Right lobe of liver (tissue), 6 donors: ENCODE measurements around the gene RGS6. TPM values are rescaled to one million over a fixed set of nuclear protein-coding genes. Genes with fewer than 3 reads are reported as not detected.
A peak's percentile ranks its signal among the peaks of the same experiment; 100 is the strongest.

ENCODE experiments used
- ATAC-seq, 4 donors: fragments of 200-7000 bp; cut with Tn5 transposase; one replicate each; pipeline ENCODE4 v1.9.1; 2020; ENCODE audit warnings: mild to moderate bottlenecking in 4 of 4, moderate library complexity in 4 of 4
- DNase-seq, 3 donors: peaks; one replicate each; pipeline ENCODE4 v3.0.0-alpha.2; 2020
- H3K27ac ChIP-seq, 3 donors: fragments of 200-600 bp; one replicate each; pipeline ENCODE4 v1.8.0; 2022
- H3K27me3 ChIP-seq, 2 donors: fragments of 200-600 bp; one replicate each; pipeline ENCODE4 v1.8.0; 2022
- H3K36me3 ChIP-seq, 4 donors: fragments of 200-600 bp; sonication (generic) in 1 of 4; one replicate each; pipeline versions ENCODE4 v1.5.1 to v1.8.0; 2017 to 2022; ENCODE audit warnings: control low read depth in 1 of 4
- H3K4me1 ChIP-seq, 4 donors: fragments of 200-600 bp; sonication (generic) in 1 of 4; one replicate each; pipeline versions ENCODE4 v1.5.1 to v1.8.0; 2017 to 2022; ENCODE audit warnings: control low read depth in 1 of 4
- H3K4me3 ChIP-seq, 3 donors: fragments of 200-600 bp; one replicate each; pipeline ENCODE4 v1.8.0; 2022
- H3K9me3 ChIP-seq, 4 donors: fragments of 200-600 bp; sonication (generic) in 1 of 4; one replicate each; pipeline versions ENCODE4 v1.5.1 to v1.8.0; 2017 to 2022; ENCODE audit warnings: control low read depth in 1 of 4
- CTCF ChIP-seq, 4 donors: fragments of 200-600 bp in 3 of 4; fragments of 450-650 bp in 1 of 4; IDR thresholded peaks; one replicate each; pipeline versions ENCODE4 v1.5.1 to v1.8.0; 2016 to 2022; ENCODE audit warnings: antibody characterized with exemption in 4 of 4, mild to moderate bottlenecking in 2 of 4
- POLR2A ChIP-seq: fragments of 450-650 bp; IDR thresholded peaks from one replicate; pipeline ENCODE4 v1.6.1; 2017; ENCODE audit warnings: antibody characterized with exemption, mild to moderate bottlenecking
- WGBS: methylation state at CpG from one replicate; pipeline ENCODE4 v1.1.6; 2018; ENCODE audit warnings: low coverage, low lambda C conversion rate; ENCODE audit not compliant: insufficient coverage; ENCODE audit errors: missing lambda C conversion rate; 5-methylcytosine and 5-hydroxymethylcytosine counted together
- intact Hi-C, 2 donors: fragments of 100-400 bp; cut with DNase I; formaldehyde crosslinking; loops; one replicate each; pipeline versions ENCODE4 v1.11.2 to v1.14.1; 2022
- total RNA-seq, 6 experiments: library from RNA; depleted of rRNA in 2 of 6; stranded (reverse); fragments of >200 nt in 2 of 6; fragmentation: NEBNext Ultra II Directional in 3 of 6; extraction: Animal tissue kit (Norgen Biotek cat#: 25700) in 3 of 6; gene quantifications; one replicate each; pipeline versions ENCODE4 v1.1.0 to v1.2.4, GENCODE V29; 2016 to 2023
- donor health status: DM: no; HTN: yes; CAD: no.
- donor health status: DM: no; HTN: no; CAD: no.
- donor health status: DM: no; HTN: no; CAD: no.
- donor health status: DM: no; HTN: yes; CAD: no.
- donor health status: DM: no; HTN: yes; CAD: no.

Gene RGS6
- total RNA-seq, 6 experiments from 2014 or later, result 0.07 TPM; not detected in 5

GRCh38 chr14:72525087-72525915, 593.1 kb downstream of the RGS6 start:
- DNase-seq (no peak), ATAC-seq (no peak)
- no peak overlapping the region for H3K27ac ChIP-seq
- TF ChIP-seq POLR2A, result no peak
- no peak for TF ChIP-seq CTCF (IDR thresholded peaks at IDR 0.05)
- 87% methylated on average over 11 of the region's 11 CpGs for WGBS
- H3K4me3 ChIP-seq, result no peak overlapping the region
- no peaks in the 10 kb centered on the region for H3K9me3 ChIP-seq
- intact Hi-C loops, result no loop called here
- H3K27me3 ChIP-seq, result no peaks in the 10 kb centered on the region
- peaks cover 0 to 32% (median 10%) of the 10 kb centered on the region in 4 donors for H3K4me1 ChIP-seq
- H3K36me3 ChIP-seq, result no peaks in the 10 kb centered on the region

DNA sequence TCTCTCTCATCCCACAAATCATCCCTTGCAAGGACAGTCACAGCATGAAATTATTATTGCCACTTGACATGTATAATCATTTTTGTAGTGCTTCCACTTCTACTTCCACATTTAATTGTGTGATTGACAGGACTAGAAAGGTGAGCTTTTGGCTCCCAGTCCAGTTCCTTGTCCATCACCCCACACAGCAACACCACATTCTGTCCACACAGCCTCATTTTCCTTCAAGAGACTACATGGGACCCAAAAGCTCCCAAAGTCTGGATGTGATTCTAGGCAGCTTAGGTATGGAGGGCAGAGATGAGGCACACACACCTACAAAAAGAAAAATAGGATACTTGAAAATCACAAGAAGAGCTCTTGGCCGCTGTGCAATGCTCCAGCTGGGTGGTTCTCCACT, 595.4 kb downstream of the RGS6 start:
- Histone ChIP-seq H3K27me3 (no peaks in the 10 kb centered on the region), H3K4me1 (peaks cover 0 to 31% (median 10%) of the 10 kb centered on the region in 4 donors), H3K4me3 (no peak overlapping the region), H3K27ac (no peak overlapping the region), H3K9me3 (no peaks in the 10 kb centered on the region), H3K36me3 (no peaks in the 10 kb centered on the region)
- intact Hi-C loops, result no loop called here
- 78% methylated on average over 1 of the region's 1 CpG for WGBS
- TF ChIP-seq POLR2A (no peak), CTCF (IDR thresholded peaks at IDR 0.05) (no peak)
- ATAC-seq (no peak), DNase-seq (no peak)

- ATAC-seq, result peak; percentile 61 to 72 (median 65)
- intact Hi-C loops, result no loop called here
Measured at GRCh38 chr14:72528059-72528862, 596.0 kb downstream of the RGS6 start.

DNA sequence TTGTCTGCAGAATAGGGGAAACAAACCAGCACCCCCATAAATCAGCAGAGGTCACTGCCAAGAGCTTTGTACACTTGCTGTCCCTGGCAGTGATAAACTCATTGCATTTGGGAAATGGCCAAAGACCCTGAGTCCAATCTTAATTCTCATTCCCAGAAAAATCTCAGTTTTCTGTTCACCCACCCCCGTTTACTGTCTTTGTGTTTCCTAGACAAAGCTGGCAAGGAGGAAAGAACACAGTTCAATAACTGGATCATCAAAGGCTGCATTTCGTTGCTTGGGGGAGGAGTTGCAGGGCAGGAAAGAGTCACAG, 596.6 kb downstream of the RGS6 start:
- no peaks in the 10 kb centered on the region for H3K36me3 ChIP-seq
- TF ChIP-seq CTCF (IDR thresholded peaks at IDR 0.05) (no peak), POLR2A (no peak)
- H3K4me3 ChIP-seq, result no peak overlapping the region
- H3K27me3 ChIP-seq, result no peaks in the 10 kb centered on the region
- H3K4me1 ChIP-seq, result peaks cover 0 to 18% (median 7%) of the 10 kb centered on the region in 4 donors
- no peak for DNase-seq
- no peak overlapping the region for H3K27ac ChIP-seq
- ATAC-seq, result peak in 1 of 4 donors; percentile 6
- intact Hi-C loops, result no loop called here
- H3K9me3 ChIP-seq, result peaks cover 0 to 4% (median 0%) of the 10 kb centered on the region in 4 donors
- 53% methylated on average over 2 of the region's 2 CpGs for WGBS

More at GRCh38 chr14:72528059-72528862, 596.0 kb downstream of the RGS6 start:
- DNase-seq, result no peak
- H3K36me3 ChIP-seq, result no peaks in the 10 kb centered on the region
- peaks cover 0 to 24% (median 9%) of the 10 kb centered on the region in 4 donors for H3K4me1 ChIP-seq
- peaks cover 0 to 3% (median 0%) of the 10 kb centered on the region in 4 donors for H3K9me3 ChIP-seq
- WGBS, result 50% methylated on average over 6 of the region's 6 CpGs
- H3K27me3 ChIP-seq, result no peaks in the 10 kb centered on the region
- no peak overlapping the region for H3K27ac ChIP-seq
- TF ChIP-seq CTCF (IDR thresholded peaks at IDR 0.05) (no peak), POLR2A (no peak)
- H3K4me3 ChIP-seq, result no peak overlapping the region
